WTC11 (cell line): ENCODE measurements around the gene HOXD8.

Experiments used
- JUN ChIP-seq: sonication (generic); formaldehyde crosslinking; IDR thresholded peaks from 2 replicates; pipeline ENCODE4 v1.8.0; 2023; ENCODE audit warnings: mild to moderate bottlenecking, missing genetic modification reagents
- TF ChIP-seq, protein P1 (sequence below): sonication (generic); formaldehyde crosslinking; IDR thresholded peaks from 2 replicates; pipeline ENCODE4 v1.8.0; 2022; ENCODE audit warnings: mild to moderate bottlenecking, missing genetic modification reagents

GRCh38 chr2:176084611-176085119, 44.8 kb upstream of the HOXD8 start:
- TF ChIP-seq, protein P1, sequence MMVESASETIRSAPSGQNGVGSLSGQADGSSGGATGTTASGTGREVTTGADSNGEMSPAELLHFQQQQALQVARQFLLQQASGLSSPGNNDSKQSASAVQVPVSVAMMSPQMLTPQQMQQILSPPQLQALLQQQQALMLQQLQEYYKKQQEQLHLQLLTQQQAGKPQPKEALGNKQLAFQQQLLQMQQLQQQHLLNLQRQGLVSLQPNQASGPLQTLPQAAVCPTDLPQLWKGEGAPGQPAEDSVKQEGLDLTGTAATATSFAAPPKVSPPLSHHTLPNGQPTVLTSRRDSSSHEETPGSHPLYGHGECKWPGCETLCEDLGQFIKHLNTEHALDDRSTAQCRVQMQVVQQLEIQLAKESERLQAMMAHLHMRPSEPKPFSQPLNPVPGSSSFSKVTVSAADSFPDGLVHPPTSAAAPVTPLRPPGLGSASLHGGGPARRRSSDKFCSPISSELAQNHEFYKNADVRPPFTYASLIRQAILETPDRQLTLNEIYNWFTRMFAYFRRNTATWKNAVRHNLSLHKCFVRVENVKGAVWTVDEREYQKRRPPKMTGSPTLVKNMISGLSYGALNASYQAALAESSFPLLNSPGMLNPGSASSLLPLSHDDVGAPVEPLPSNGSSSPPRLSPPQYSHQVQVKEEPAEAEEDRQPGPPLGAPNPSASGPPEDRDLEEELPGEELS, result no peak
- TF ChIP-seq JUN (CRISPR knock-in tag), result no peak
